Psoas muscle (tissue), 8 donors: Measurements from ENCODE around the gene PI4KB. TPM values are rescaled to one million over a fixed set of nuclear protein-coding genes. Genes with fewer than 3 reads are reported as not detected.

Experiments used
- ATAC-seq, 4 donors: fragments of 200-7000 bp; cut with Tn5 transposase; one replicate each; pipeline ENCODE4 v1.9.1; 2020; ENCODE audit warnings: moderate library complexity in 3 of 4, mild to moderate bottlenecking in 2 of 4
- DNase-seq, 2 donors: peaks; one replicate each; pipeline ENCODE4 v3.0.0-alpha.2; 2020
- H3K27ac ChIP-seq: fragments of 200-600 bp; one replicate; pipeline ENCODE4 v1.8.0; 2022
- H3K27me3 ChIP-seq, 3 donors: fragments of 200-600 bp in 1 of 3; one replicate each; pipeline versions ENCODE4 v1.6.1 to v1.8.0; 2013 to 2022; ENCODE audit warnings: low read length in 2 of 3, mild to moderate bottlenecking in 2 of 3, moderate library complexity in 1 of 3; ENCODE audit not compliant: insufficient read depth in 3 of 3
- H3K36me3 ChIP-seq, 2 donors: fragments of 200-600 bp in 1 of 2; one replicate each; pipeline versions ENCODE4 v1.6.1 to v1.8.0; 2013 to 2022; ENCODE audit warnings: low read depth in 1 of 2, mild to moderate bottlenecking in 1 of 2, moderate library complexity in 1 of 2; ENCODE audit not compliant: insufficient read depth in 1 of 2
- H3K4me1 ChIP-seq: fragments of 200-600 bp; one replicate; pipeline ENCODE4 v1.8.0; 2022
- H3K4me3 ChIP-seq: fragments of 200-600 bp; one replicate; pipeline ENCODE4 v1.8.0; 2022; ENCODE audit warnings: mild to moderate bottlenecking
- H3K9me3 ChIP-seq: fragments of 200-600 bp; one replicate; pipeline ENCODE4 v1.8.0; 2022
- CTCF ChIP-seq: fragments of 200-600 bp; IDR thresholded peaks from one replicate; pipeline ENCODE4 v1.8.0; 2022; ENCODE audit warnings: antibody characterized with exemption
- WGBS, 3 donors: extraction: QIAGEN DNeasy Blood & Tissue Kit; methylation state at CpG; one replicate each; pipeline versions ENCODE4 v1.1.6 to v1.1.7; 2013; 5-methylcytosine and 5-hydroxymethylcytosine counted together
- intact Hi-C, 2 donors: fragments of 100-400 bp; cut with DNase I; formaldehyde crosslinking; loops; one replicate each; pipeline versions ENCODE4 v1.11.0 to v1.14.2; 2022
- polyA plus RNA-seq, 3 donors: library from polyadenylated mRNA; stranded (reverse); fragments of 200-250 nt; gene quantifications; one replicate each; pipeline ENCODE4 v1.2.3, GENCODE V29; 2013
- total RNA-seq, 4 donors: library from RNA; stranded (reverse); fragmentation: NEBNext Ultra II Directional in 2 of 4; extraction: Animal tissue kit (Norgen Biotek cat#: 25700) in 2 of 4; gene quantifications; one replicate each; pipeline versions ENCODE4 v1.2.1 to v1.2.4, GENCODE V29; 2021 to 2023
- donor health status: healthy with polysubstance abuse.
- donor health status: DM: no; HTN: no; CAD: no; lungs with moderate emphysema.
- donor health status: Bipolar disorder and iron deficiency.
- donor health status: healthy.
- donor health status: DM: yes; HTN: yes; CAD: no.
- donor health status: DM: no; HTN: no; CAD: no.
- donor health status: DM: no; HTN: no; CAD: no.
- donor health status: DM: yes; HTN: yes; CAD: no.

Gene PI4KB
- total and polyA plus RNA-seq, 7 donors, result 42.6 to 96.4 (median 66.3) TPM

GRCh38 chr1:151289080-151289935, 37.9 kb downstream of the PI4KB start:
- Histone ChIP-seq H3K4me1 (peaks cover 2% of the 10 kb centered on the region), H3K27me3 (no peaks in the 10 kb centered on the region), H3K4me3 (no peak overlapping the region), H3K36me3 (peaks cover 3 to 92% of the 10 kb centered on the region in 2 donors), H3K9me3 (no peaks in the 10 kb centered on the region), H3K27ac (no peak overlapping the region)
- ATAC-seq, result peak in 2 of 4 donors; percentile 2 to 9
- no peak for DNase-seq
- WGBS, 3 donors, result 68 to 73% (median 70%) methylated on average over 18 of the region's 18 CpGs
- intact Hi-C loops, result no loop called here
- TF ChIP-seq CTCF, result no peak

- no peak overlapping the region for H3K27ac ChIP-seq
- intact Hi-C loops, result no loop called here
- TF ChIP-seq CTCF, result no peak
These were observed 38.7 kb downstream of the PI4KB start for GRCh38 chr1:151288502-151288901.

GRCh38 chr1:151287767-151288500, 39.3 kb downstream of the PI4KB start:
- H3K4me1 ChIP-seq, result peaks cover 16% of the 10 kb centered on the region
- H3K9me3 ChIP-seq, result no peaks in the 10 kb centered on the region
- DNase-seq, result no peak
- H3K36me3 ChIP-seq, result peaks cover 3 to 78% of the 10 kb centered on the region in 2 donors
- H3K4me3 ChIP-seq, result no peak overlapping the region
- ATAC-seq, result no peak
- TF ChIP-seq CTCF, result no peak
- H3K27ac ChIP-seq, result no peak overlapping the region
- intact Hi-C loops, result no loop called here
- 88 to 91% (median 90%) methylated on average over 20 to 22 of the region's 22 CpGs for WGBS, 3 donors
- H3K27me3 ChIP-seq, result no peaks in the 10 kb centered on the region

More at GRCh38 chr1:151288502-151288901, 38.7 kb downstream of the PI4KB start:
- DNase-seq, result no peak
- H3K4me1 ChIP-seq, result peaks cover 10% of the 10 kb centered on the region
- 82 to 92% (median 82%) methylated on average over 14 of the region's 14 CpGs for WGBS, 3 donors
- H3K36me3 ChIP-seq, result peaks cover 3 to 84% of the 10 kb centered on the region in 2 donors
- no peaks in the 10 kb centered on the region for H3K9me3 ChIP-seq
- no peak overlapping the region for H3K4me3 ChIP-seq
- no peaks in the 10 kb centered on the region for H3K27me3 ChIP-seq
- ATAC-seq, result no peak

- no peak for DNase-seq
- H3K4me1 ChIP-seq, result peaks cover 16% of the 10 kb centered on the region
These were observed 39.9 kb downstream of the PI4KB start for GRCh38 chr1:151287341-151287699.

More at GRCh38 chr1:151287341-151287699, 39.9 kb downstream of the PI4KB start:
- intact Hi-C loops, result no loop called here
- Histone ChIP-seq H3K4me3 (no peak overlapping the region), H3K27me3 (no peaks in the 10 kb centered on the region), H3K9me3 (no peaks in the 10 kb centered on the region), H3K36me3 (peaks cover 3 to 72% of the 10 kb centered on the region in 2 donors), H3K27ac (no peak overlapping the region)
- no peak for ATAC-seq
- TF ChIP-seq CTCF, result no peak
- 82 to 90% (median 83%) methylated on average over 6 to 7 of the region's 7 CpGs for WGBS, 3 donors
